ENCODE results near the gene RGS17. TPM values are rescaled to one million over a fixed set of nuclear protein-coding genes. Genes with fewer than 3 reads are reported as not detected.
A peak's percentile ranks its signal among the peaks of the same experiment; 100 is the strongest.

Gene RGS17
- total and polyA plus RNA-seq, 2 of the 13 experiments (the other 11 are each of a cell fraction or from before 2014, with no cell fraction given) = 0.04 TPM; not detected in 1

- TF ChIP-seq AHDC1 (CRISPR knock-in tag; IDR thresholded peaks at IDR 0.05; ENCODE audit: borderline replicate concordance) (no peak), ZNF326 (CRISPR knock-in tag; IDR thresholded peaks at IDR 0.05; ENCODE audit: borderline replicate concordance) (no peak), KLF6 (CRISPR knock-in tag; IDR thresholded peaks at IDR 0.05) (peak; percentile 81), ZFP62 (CRISPR knock-in tag; IDR thresholded peaks at IDR 0.05) (no peak), HCFC1 (IDR thresholded peaks at IDR 0.05; ENCODE audit: low read depth, low read length) (peak; percentile 40; the same call in 1 of the 2 replicates), ZNF142 (CRISPR knock-in tag; IDR thresholded peaks at IDR 0.05) (peak; percentile 64; the same call in 1 of the 2 replicates), ZNF576 (CRISPR knock-in tag; IDR thresholded peaks at IDR 0.05) (no peak), ZKSCAN5 (CRISPR knock-in tag; IDR thresholded peaks at IDR 0.05) (no peak), EEA1 (CRISPR knock-in tag; IDR thresholded peaks at IDR 0.05; ENCODE audit: borderline replicate concordance) (no peak), IRF1 (CRISPR knock-in tag; IDR thresholded peaks at IDR 0.05; ENCODE audit: low read depth) (no peak), SNAI1 (CRISPR knock-in tag; IDR thresholded peaks at IDR 0.05; ENCODE audit: borderline replicate concordance) (no peak; the same call in 1 of the 2 replicates), ZNF691 (CRISPR knock-in tag; IDR thresholded peaks at IDR 0.05; ENCODE audit: borderline replicate concordance, low read depth) (0 out of 2 replicates have a peak, but pooled peaks have one; percentile 46), ZNF672 (CRISPR knock-in tag; IDR thresholded peaks at IDR 0.05) (no peak), ETV6 (CRISPR knock-in tag; conservative IDR thresholded peaks at IDR 0.05) (no peak), ZNF569 (CRISPR knock-in tag; IDR thresholded peaks at IDR 0.05; ENCODE audit: borderline replicate concordance) (peak; percentile 58; the same call in 1 of the 2 replicates)
Observed at GRCh38 chr6:152982904-152983636, 148.0 kb downstream of the RGS17 start, which contains the start of gene FBXO5 (continued).
